ENCODE results near the gene SPATA2.

DNA sequence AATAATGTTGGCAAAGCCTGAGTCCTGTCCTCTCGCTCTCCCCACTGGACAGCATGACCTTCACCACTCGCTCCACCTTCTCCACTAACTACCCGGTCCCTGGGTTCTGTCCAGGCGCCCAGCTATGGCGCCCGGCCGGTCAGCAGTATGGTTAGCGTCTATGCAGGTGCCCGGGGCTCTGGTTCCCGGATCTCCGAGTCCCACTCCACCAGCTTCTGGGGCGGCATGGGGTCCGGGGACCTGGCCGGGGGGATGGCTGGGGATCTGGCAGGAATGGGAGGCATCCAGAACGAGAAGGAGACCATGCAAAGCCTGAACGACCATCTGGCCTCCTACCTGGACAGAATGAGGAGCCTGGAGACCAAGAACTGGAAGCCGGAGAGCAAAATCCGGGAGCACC lies 41.4 kb upstream of the SPATA2 start:
- TF ChIP-seq CTCF (IDR thresholded peaks at IDR 0.05) (no peak), POLR2AphosphoS5 (IDR thresholded peaks at IDR 0.05) (no peak), EP300 (IDR thresholded peaks at IDR 0.05) (no peak)
